Neural cell (in vitro differentiated cells): ENCODE measurements around the gene GAS1.

Experiments used
- CTCF ChIP-seq: fragments of 450-650 bp; IDR thresholded peaks from 2 replicates; pipeline ENCODE4 v1.5.1; 2014; ENCODE audit warnings: antibody characterized with exemption, mild to moderate bottlenecking, moderate library complexity; ENCODE audit not compliant: poor library complexity, severe bottlenecking
- EZH2 ChIP-seq: fragments of 200-600, 300-800 bp; shearing (Covaris generic), sonication (generic); IDR thresholded peaks from 2 replicates; pipeline ENCODE4 v1.6.1; 2014; ENCODE audit warnings: antibody characterized with exemption, low read length, borderline replicate concordance, mild to moderate bottlenecking; ENCODE audit not compliant: insufficient read depth, poor library complexity, severe bottlenecking
- POLR2AphosphoS5 ChIP-seq: IDR thresholded peaks from 2 replicates; pipeline ENCODE4 v1.6.1; 2012
- RAD21 ChIP-seq: fragments of 450-650 bp; conservative IDR thresholded peaks from 2 replicates; pipeline ENCODE4 v1.6.1; 2014; ENCODE audit warnings: antibody characterized with exemption, mild to moderate bottlenecking, moderate library complexity
- REST ChIP-seq: IDR thresholded peaks from 2 replicates; pipeline ENCODE4 v1.6.1; 2012; ENCODE audit warnings: borderline replicate concordance
- SMC3 ChIP-seq: fragments of 450-650 bp; conservative IDR thresholded peaks from 2 replicates; pipeline ENCODE4 v1.6.1; 2014; ENCODE audit warnings: antibody characterized with exemption, mild to moderate bottlenecking, moderate library complexity; ENCODE audit not compliant: poor library complexity

- TF ChIP-seq RAD21: no peak
- TF ChIP-seq CTCF: no peak
- no peak for TF ChIP-seq POLR2AphosphoS5
- no peak for TF ChIP-seq REST
- TF ChIP-seq EZH2: no peak
- no peak for TF ChIP-seq SMC3
Measured at GRCh38 chr9:86993830-86994229, 46.5 kb upstream of the GAS1 start.
